HG03060 (cell line): ENCODE measurements around the gene VAV3.
A peak's percentile ranks its signal among the peaks of the same experiment; 100 is the strongest.

Source experiments
- ATAC-seq: cut with Tn5 transposase; IDR thresholded peaks from one replicate; pipeline ENCODE4 v1.9.1; 2021; ENCODE audit warnings: low read depth, moderate number of reproducible peaks; ENCODE audit not compliant: unreplicated experiment

The VAV3 gene

GRCh38 chr1:107551456-107551855 lies 413.5 kb downstream of the VAV3 start:
- ATAC-seq = no peak

- no peak for ATAC-seq
These were observed 414.6 kb downstream of the VAV3 start for GRCh38 chr1:107550358-107550757.

GRCh38 chr1:107549152-107549810 lies 415.7 kb downstream of the VAV3 start:
- ATAC-seq = no peak

GRCh38 chr1:107548276-107548675 lies 416.7 kb downstream of the VAV3 start:
- no peak for ATAC-seq

GRCh38 chr1:107547363-107548155 lies 417.4 kb downstream of the VAV3 start:
- ATAC-seq = no peak

GRCh38 chr1:107546576-107546975 lies 418.4 kb downstream of the VAV3 start:
- ATAC-seq = no peak

- no peak for ATAC-seq
These were observed 419.1 kb downstream of the VAV3 start for GRCh38 chr1:107545879-107546278.

GRCh38 chr1:107545056-107545577 lies 419.9 kb downstream of the VAV3 start:
- no peak for ATAC-seq

GRCh38 chr1:107544285-107544684 lies 420.7 kb downstream of the VAV3 start:
- no peak for ATAC-seq

GRCh38 chr1:107541412-107541811 lies 423.6 kb downstream of the VAV3 start:
- no peak for ATAC-seq

- ATAC-seq = no peak
These were observed 426.5 kb downstream of the VAV3 start for GRCh38 chr1:107538502-107538901.

- no peak for ATAC-seq
These were observed 428.7 kb downstream of the VAV3 start for GRCh38 chr1:107536266-107536665.

GRCh38 chr1:107535091-107535490 lies 429.9 kb downstream of the VAV3 start:
- no peak for ATAC-seq

GRCh38 chr1:107534632-107535031 lies 430.3 kb downstream of the VAV3 start:
- ATAC-seq = no peak

- ATAC-seq = no peak
These were observed 431.5 kb downstream of the VAV3 start for GRCh38 chr1:107533436-107533835.

- ATAC-seq = no peak
These were observed 432.7 kb downstream of the VAV3 start for GRCh38 chr1:107532318-107532717.

- no peak for ATAC-seq
These were observed 433.7 kb downstream of the VAV3 start for GRCh38 chr1:107531065-107531908.

- no peak for ATAC-seq
These were observed 434.4 kb downstream of the VAV3 start for GRCh38 chr1:107530543-107530942.

GRCh38 chr1:107529511-107530149 lies 435.4 kb downstream of the VAV3 start:
- peak; percentile 82 for ATAC-seq

- no peak for ATAC-seq
These were observed 438.3 kb downstream of the VAV3 start for GRCh38 chr1:107526524-107527198.
